GM23338 (cell line): ENCODE results near the gene NSF. TPM values are rescaled to one million over a fixed set of nuclear protein-coding genes. Genes with fewer than 3 reads are reported as not detected.

Source experiments
- ATAC-seq: fragments of 200-7000 bp; cut with Tn5 transposase; 3 replicates; pipeline ENCODE4 v1.9.1; 2020
- DNase-seq: peaks from one replicate; pipeline ENCODE4 v3.0.0-alpha.2; 2015; ENCODE audit warnings: low spot score
- H2AFZ ChIP-seq: fragments of 200-600 bp; sonication (generic); 2 replicates; pipeline ENCODE4 v1.8.0; 2016; ENCODE audit warnings: antibody characterized with exemption, mild to moderate bottlenecking, moderate library complexity
- H3F3A ChIP-seq: fragments of 200-600 bp; sonication (generic); replicated peaks from 2 replicates; pipeline ENCODE4 v1.8.0; 2017; ENCODE audit warnings: antibody characterized with exemption, mixed run types, low read depth
- H3K27ac ChIP-seq: fragments of 200-600 bp; sonication (generic); 2 replicates; pipeline ENCODE4 v1.6.1; 2016; ENCODE audit warnings: low read depth
- H3K27me3 ChIP-seq: fragments of 200-600 bp; sonication (generic); 2 replicates; pipeline ENCODE4 v1.8.0; 2016; ENCODE audit warnings: mild to moderate bottlenecking, mixed run types, moderate library complexity; ENCODE audit not compliant: insufficient read depth
- H3K36me3 ChIP-seq: fragments of 200-600 bp; sonication (generic); 2 replicates; pipeline ENCODE4 v1.8.0; 2016; ENCODE audit warnings: mild to moderate bottlenecking; ENCODE audit not compliant: insufficient read depth
- H3K4me1 ChIP-seq: fragments of 200-600 bp; sonication (generic); 2 replicates; pipeline ENCODE4 v1.8.0; 2016; ENCODE audit warnings: mild to moderate bottlenecking, moderate library complexity; ENCODE audit not compliant: insufficient read depth
- H3K4me2 ChIP-seq: fragments of 200-600 bp; sonication (generic); 2 replicates; pipeline ENCODE4 v1.7.1; 2017; ENCODE audit warnings: mixed run types
- H3K4me3 ChIP-seq: fragments of 200-600 bp; sonication (generic); 2 replicates; pipeline ENCODE4 v1.6.1; 2016; ENCODE audit warnings: mixed run types
- H3K79me2 ChIP-seq: fragments of 200-600 bp; sonication (generic); replicated peaks from 2 replicates; pipeline ENCODE4 v1.8.0; 2017; ENCODE audit warnings: mild to moderate bottlenecking; ENCODE audit not compliant: insufficient read depth
- H3K9me2 ChIP-seq: fragments of 200-600 bp; sonication (generic); 2 replicates; pipeline ENCODE4 v1.8.0; 2017; ENCODE audit not compliant: insufficient read depth
- H4K20me1 ChIP-seq: fragments of 200-600 bp; sonication (generic); replicated peaks from 2 replicates; pipeline ENCODE4 v1.8.0; 2017; ENCODE audit warnings: mild to moderate bottlenecking; ENCODE audit not compliant: insufficient read depth
- H3K27ac Mint-ChIP-seq: 2 replicates; pipeline ENCODE4 v1.8.0; 2020; ENCODE audit warnings: inconsistent platforms, mild to moderate bottlenecking, moderate library complexity, mixed read lengths
- H3K27me3 Mint-ChIP-seq: 3 replicates; pipeline ENCODE4 v1.8.0; 2022; ENCODE audit warnings: low read depth, mild to moderate bottlenecking, moderate library complexity, mixed read lengths, inconsistent platforms; ENCODE audit not compliant: insufficient read depth, poor library complexity
- H3K36me3 Mint-ChIP-seq: 3 replicates; pipeline ENCODE4 v1.8.0; 2021; ENCODE audit warnings: low read depth, mild to moderate bottlenecking, inconsistent platforms, moderate library complexity, mixed read lengths
- H3K4me1 Mint-ChIP-seq: 3 replicates; pipeline ENCODE4 v1.8.0; 2020; ENCODE audit warnings: mild to moderate bottlenecking, inconsistent platforms, mixed read lengths
- H3K4me3 Mint-ChIP-seq: 3 replicates; pipeline ENCODE4 v1.8.0; 2021; ENCODE audit warnings: moderate library complexity, mild to moderate bottlenecking, inconsistent platforms, mixed read lengths
- H3K9me3 Mint-ChIP-seq: 3 replicates; pipeline ENCODE4 v1.8.0; 2020; ENCODE audit warnings: moderate library complexity, mild to moderate bottlenecking, inconsistent platforms, mixed read lengths
- ETS1 ChIP-seq: IDR thresholded peaks from 2 replicates; pipeline ENCODE4 v1.6.1; 2016; ENCODE audit warnings: antibody characterized with exemption
- EZH2 ChIP-seq: fragments of 200-600 bp; sonication (generic); IDR thresholded peaks from one replicate; pipeline ENCODE4 v1.8.0; 2017; ENCODE audit warnings: antibody characterized with exemption, mild to moderate bottlenecking, low read depth; ENCODE audit not compliant: unreplicated experiment
- JUNB ChIP-seq: IDR thresholded peaks from one replicate; pipeline ENCODE4 v1.6.1; 2016; ENCODE audit warnings: antibody characterized with exemption; ENCODE audit not compliant: unreplicated experiment
- NANOG ChIP-seq: IDR thresholded peaks from 2 replicates; pipeline ENCODE4 v1.6.1; 2016; ENCODE audit warnings: antibody characterized with exemption, borderline replicate concordance
- REST ChIP-seq: IDR thresholded peaks from one replicate; pipeline ENCODE4 v1.6.1; 2018; ENCODE audit warnings: antibody characterized with exemption; ENCODE audit not compliant: unreplicated experiment
- STAT1 ChIP-seq: IDR thresholded peaks from one replicate; pipeline ENCODE4 v1.6.1; 2016; ENCODE audit warnings: antibody characterized with exemption; ENCODE audit not compliant: unreplicated experiment
- ZNF331 ChIP-seq: fragments of 250-450 bp; sonication (Bioruptor Pico); IDR thresholded peaks from 2 replicates; pipeline ENCODE4 v1.5.0; 2020; ENCODE audit warnings: low read depth, mild to moderate bottlenecking, moderate library complexity
- polyA plus RNA-seq: library from polyadenylated mRNA; unstranded; fragments of >200 nt; fragmentation: Nextera tagmentation; extraction: Ambion mirVana; gene quantifications from 2 replicates; pipeline ENCODE4 v1.2.1, GENCODE V29; 2016
- total RNA-seq: library from RNA; depleted of rRNA; stranded (reverse); fragments of >200 nt; shearing (Covaris generic); gene quantifications from 2 replicates; pipeline ENCODE4 v1.2.3, GENCODE V29; 2014
- TF ChIP-seq, protein P1 (sequence below), 2 experiments: fragments of 200-600 bp in 1 of 2; sonication (generic) in 1 of 2; conservative IDR thresholded peaks; 2 replicates each; pipeline versions ENCODE4 v1.5.1 to v1.6.1; 2016 to 2017; ENCODE audit warnings: antibody characterized with exemption in 2 of 2, low read depth in 2 of 2, mild to moderate bottlenecking in 2 of 2, moderate library complexity in 1 of 2

Gene NSF
- total and polyA plus RNA-seq, 2 experiments from 2014 or later: 12.5 to 26.5 TPM

DNA sequence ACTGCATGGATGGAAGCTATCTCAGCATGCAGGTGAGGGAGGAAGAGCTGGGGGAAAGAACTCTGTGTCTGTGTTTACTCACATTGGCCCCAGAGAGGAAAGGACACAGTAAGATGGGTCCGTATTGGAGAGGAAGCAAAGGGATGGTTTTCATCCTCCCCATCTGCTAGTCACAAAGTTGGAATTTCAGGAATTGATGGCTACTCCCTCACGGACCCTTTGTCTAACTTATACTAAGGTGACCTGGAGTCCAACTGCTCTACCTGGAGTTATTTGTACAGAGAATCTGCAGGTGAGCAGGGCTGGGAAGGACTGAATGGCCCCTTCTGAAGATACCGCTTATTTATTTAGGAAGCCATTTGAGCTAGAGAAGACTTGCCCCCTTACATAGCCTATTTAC, 172.9 kb downstream of the NSF start:
- Mint-ChIP-seq H3K4me1 (peaks cover 17% of the 10 kb centered on the region), H3K27me3 (peaks cover 36% of the 10 kb centered on the region), H3K4me3 (no peak overlapping the region; the same call in 2 of the 3 replicates), H3K9me3 (no peaks in the 10 kb centered on the region), H3K27ac (no peak overlapping the region), H3K36me3 (peaks cover 3% of the 10 kb centered on the region; the same call in 1 of the 3 replicates)
- peaks cover 14% of the 10 kb centered on the region for H3K27me3 ChIP-seq
- H3K36me3 ChIP-seq: no peaks in the 10 kb centered on the region
- TF ChIP-seq STAT1: no peak
- TF ChIP-seq NANOG: no peak
- TF ChIP-seq ETS1: no peak
- no peak for DNase-seq
- H3K27ac ChIP-seq: no peak overlapping the region
- H2AFZ ChIP-seq: no peak overlapping the region
- no peak overlapping the region for H3K4me3 ChIP-seq
- H3K4me1 ChIP-seq: no peaks in the 10 kb centered on the region; the same call in 1 of the 2 replicates
- H3K9me2 ChIP-seq: no peaks in the 10 kb centered on the region
- H3K4me2 ChIP-seq: no peak overlapping the region
- H3F3A ChIP-seq: no peaks in the 10 kb centered on the region
- ATAC-seq: no peak
- peaks cover 7% of the 10 kb centered on the region for H4K20me1 ChIP-seq
- no peaks in the 10 kb centered on the region for H3K79me2 ChIP-seq

DNA sequence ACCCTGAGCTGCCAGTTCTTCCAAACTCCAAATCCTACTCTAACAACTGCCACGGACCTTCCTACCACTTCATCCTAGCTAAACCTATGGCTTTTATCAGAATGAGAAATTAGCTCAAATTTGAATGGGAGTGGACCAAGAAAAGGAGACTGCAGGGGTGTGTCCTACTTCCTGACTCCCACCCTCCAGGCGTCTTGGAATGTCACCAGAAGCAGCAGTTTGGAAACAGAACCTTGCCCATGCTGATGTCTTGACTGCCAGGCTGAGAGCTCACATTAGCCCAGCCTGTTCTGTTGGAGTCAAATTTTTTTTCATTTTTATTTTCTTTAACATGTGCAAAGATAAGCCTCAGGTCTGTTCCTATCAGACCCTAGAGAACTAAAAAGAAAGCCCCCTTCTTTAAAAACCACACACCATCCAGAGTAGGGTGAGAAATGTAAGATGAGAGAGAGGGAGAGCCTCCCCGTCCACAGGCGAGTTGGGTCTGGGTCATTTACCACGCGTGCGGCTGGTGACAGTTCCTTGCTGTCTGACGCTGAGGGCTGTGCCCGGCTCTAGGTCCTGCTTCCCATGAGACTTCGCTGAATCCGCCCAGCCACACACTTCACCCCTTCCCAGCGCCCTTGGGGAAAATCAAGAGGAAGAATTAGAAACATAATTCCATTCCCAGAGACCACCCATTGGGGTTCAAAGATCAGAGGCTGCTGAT, 173.7 kb downstream of the NSF start:
- ATAC-seq: no peak
- Mint-ChIP-seq H3K9me3 (no peaks in the 10 kb centered on the region), H3K36me3 (peaks cover 3% of the 10 kb centered on the region; the same call in 1 of the 3 replicates), H3K4me3 (no peak overlapping the region), H3K27me3 (peaks cover 43% of the 10 kb centered on the region), H3K27ac (no peak overlapping the region), H3K4me1 (peaks cover 17% of the 10 kb centered on the region)
- H3K36me3 ChIP-seq: no peaks in the 10 kb centered on the region
- no peak overlapping the region for H3K4me3 ChIP-seq
- H2AFZ ChIP-seq: no peak overlapping the region
- H4K20me1 ChIP-seq: peaks cover 9% of the 10 kb centered on the region
- H3K4me1 ChIP-seq: peaks cover 1% of the 10 kb centered on the region; the same call in 1 of the 2 replicates
- TF ChIP-seq REST (no peak), EZH2 (no peak), ETS1 (no peak), STAT1 (no peak), ZNF331 (CRISPR knock-in tag) (no peak), JUNB (no peak)
- TF ChIP-seq, protein P1, sequence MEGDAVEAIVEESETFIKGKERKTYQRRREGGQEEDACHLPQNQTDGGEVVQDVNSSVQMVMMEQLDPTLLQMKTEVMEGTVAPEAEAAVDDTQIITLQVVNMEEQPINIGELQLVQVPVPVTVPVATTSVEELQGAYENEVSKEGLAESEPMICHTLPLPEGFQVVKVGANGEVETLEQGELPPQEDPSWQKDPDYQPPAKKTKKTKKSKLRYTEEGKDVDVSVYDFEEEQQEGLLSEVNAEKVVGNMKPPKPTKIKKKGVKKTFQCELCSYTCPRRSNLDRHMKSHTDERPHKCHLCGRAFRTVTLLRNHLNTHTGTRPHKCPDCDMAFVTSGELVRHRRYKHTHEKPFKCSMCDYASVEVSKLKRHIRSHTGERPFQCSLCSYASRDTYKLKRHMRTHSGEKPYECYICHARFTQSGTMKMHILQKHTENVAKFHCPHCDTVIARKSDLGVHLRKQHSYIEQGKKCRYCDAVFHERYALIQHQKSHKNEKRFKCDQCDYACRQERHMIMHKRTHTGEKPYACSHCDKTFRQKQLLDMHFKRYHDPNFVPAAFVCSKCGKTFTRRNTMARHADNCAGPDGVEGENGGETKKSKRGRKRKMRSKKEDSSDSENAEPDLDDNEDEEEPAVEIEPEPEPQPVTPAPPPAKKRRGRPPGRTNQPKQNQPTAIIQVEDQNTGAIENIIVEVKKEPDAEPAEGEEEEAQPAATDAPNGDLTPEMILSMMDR (conservative IDR thresholded peaks at IDR 0.05; ENCODE audit: low read depth in 2 of 2): no peak
- DNase-seq: no peak
- H3K4me2 ChIP-seq: no peak overlapping the region
- H3K27ac ChIP-seq: no peak overlapping the region
- peaks cover 22% of the 10 kb centered on the region for H3K27me3 ChIP-seq
- no peaks in the 10 kb centered on the region for H3F3A ChIP-seq
- no peaks in the 10 kb centered on the region for H3K9me2 ChIP-seq
- H3K79me2 ChIP-seq: no peaks in the 10 kb centered on the region
